GM18873 (cell line): ENCODE data around the gene FOS.

Experiments used
- ATAC-seq: cut with Tn5 transposase; IDR thresholded peaks from one replicate; pipeline ENCODE4 v1.9.1; 2021; ENCODE audit warnings: mild to moderate bottlenecking, moderate library complexity, moderate number of reproducible peaks; ENCODE audit not compliant: unreplicated experiment, low FRiP score

The FOS gene

GRCh38 chr14:75311356-75311755 is 32.7 kb downstream of the FOS start:
- ATAC-seq, result no peak

GRCh38 chr14:75312341-75312740 is 33.7 kb downstream of the FOS start:
- ATAC-seq, result no peak

- ATAC-seq, result no peak
Observed at GRCh38 chr14:75313294-75313693, 34.7 kb downstream of the FOS start.

GRCh38 chr14:75315144-75315543 is 36.5 kb downstream of the FOS start:
- no peak for ATAC-seq

GRCh38 chr14:75317148-75317547 is 38.5 kb downstream of the FOS start:
- ATAC-seq, result no peak

GRCh38 chr14:75318353-75318752 is 39.7 kb downstream of the FOS start:
- ATAC-seq, result no peak

GRCh38 chr14:75319021-75319420 is 40.4 kb downstream of the FOS start:
- no peak for ATAC-seq

- ATAC-seq, result no peak
Observed at GRCh38 chr14:75320196-75320595, 41.6 kb downstream of the FOS start.

- ATAC-seq, result no peak
Observed at GRCh38 chr14:75322746-75323145, 44.1 kb downstream of the FOS start.

- ATAC-seq, result no peak
Observed at GRCh38 chr14:75323571-75323970, 44.9 kb downstream of the FOS start.

- ATAC-seq, result no peak
Observed at GRCh38 chr14:75328558-75329155, 50.0 kb downstream of the FOS start.

- no peak for ATAC-seq
Observed at GRCh38 chr14:75329369-75329768, 50.7 kb downstream of the FOS start.

GRCh38 chr14:75331471-75331870 is 52.8 kb downstream of the FOS start:
- no peak for ATAC-seq
